Right lobe of liver (tissue), 6 donors: ENCODE data around the gene CPNE6. TPM values are rescaled to one million over a fixed set of nuclear protein-coding genes. Genes with fewer than 3 reads are reported as not detected.

Source experiments
- ATAC-seq, 4 donors: fragments of 200-7000 bp; cut with Tn5 transposase; one replicate each; pipeline ENCODE4 v1.9.1; 2020; ENCODE audit warnings: mild to moderate bottlenecking in 4 of 4, moderate library complexity in 4 of 4
- DNase-seq, 3 donors: peaks; one replicate each; pipeline ENCODE4 v3.0.0-alpha.2; 2020
- H3K27ac ChIP-seq, 3 donors: fragments of 200-600 bp; one replicate each; pipeline ENCODE4 v1.8.0; 2022
- H3K27me3 ChIP-seq, 2 donors: fragments of 200-600 bp; one replicate each; pipeline ENCODE4 v1.8.0; 2022
- H3K36me3 ChIP-seq, 4 donors: fragments of 200-600 bp; sonication (generic) in 1 of 4; one replicate each; pipeline versions ENCODE4 v1.5.1 to v1.8.0; 2017 to 2022; ENCODE audit warnings: control low read depth in 1 of 4
- H3K4me1 ChIP-seq, 4 donors: fragments of 200-600 bp; sonication (generic) in 1 of 4; one replicate each; pipeline versions ENCODE4 v1.5.1 to v1.8.0; 2017 to 2022; ENCODE audit warnings: control low read depth in 1 of 4
- H3K4me3 ChIP-seq, 3 donors: fragments of 200-600 bp; one replicate each; pipeline ENCODE4 v1.8.0; 2022
- H3K9me3 ChIP-seq, 4 donors: fragments of 200-600 bp; sonication (generic) in 1 of 4; one replicate each; pipeline versions ENCODE4 v1.5.1 to v1.8.0; 2017 to 2022; ENCODE audit warnings: control low read depth in 1 of 4
- CTCF ChIP-seq, 4 donors: fragments of 200-600 bp in 3 of 4; fragments of 450-650 bp in 1 of 4; IDR thresholded peaks; one replicate each; pipeline versions ENCODE4 v1.5.1 to v1.8.0; 2016 to 2022; ENCODE audit warnings: antibody characterized with exemption in 4 of 4, mild to moderate bottlenecking in 2 of 4
- POLR2A ChIP-seq: fragments of 450-650 bp; IDR thresholded peaks from one replicate; pipeline ENCODE4 v1.6.1; 2017; ENCODE audit warnings: antibody characterized with exemption, mild to moderate bottlenecking
- WGBS: methylation state at CpG from one replicate; pipeline ENCODE4 v1.1.6; 2018; ENCODE audit warnings: low coverage, low lambda C conversion rate; ENCODE audit not compliant: insufficient coverage; ENCODE audit errors: missing lambda C conversion rate; 5-methylcytosine and 5-hydroxymethylcytosine counted together
- intact Hi-C, 2 donors: fragments of 100-400 bp; cut with DNase I; formaldehyde crosslinking; loops; one replicate each; pipeline versions ENCODE4 v1.11.2 to v1.14.1; 2022
- total RNA-seq, 6 experiments: library from RNA; depleted of rRNA in 2 of 6; stranded (reverse); fragments of >200 nt in 2 of 6; fragmentation: NEBNext Ultra II Directional in 3 of 6; extraction: Animal tissue kit (Norgen Biotek cat#: 25700) in 3 of 6; gene quantifications; one replicate each; pipeline versions ENCODE4 v1.1.0 to v1.2.4, GENCODE V29; 2016 to 2023
- donor health status: DM: no; HTN: yes; CAD: no.
- donor health status: DM: no; HTN: no; CAD: no.
- donor health status: DM: no; HTN: no; CAD: no.
- donor health status: DM: no; HTN: yes; CAD: no.
- donor health status: DM: no; HTN: yes; CAD: no.

Gene CPNE6
- total RNA-seq, 6 experiments from 2014 or later, result 0.09 to 0.40 (median 0.18) TPM; not detected in 2

GRCh38 chr14:24079491-24080141 lies 8.3 kb downstream of the CPNE6 start:
- intact Hi-C loops, result no loop called here
- H3K4me3 ChIP-seq, result no peak overlapping the region
- H3K27me3 ChIP-seq, result no peaks in the 10 kb centered on the region
- no peaks in the 10 kb centered on the region for H3K36me3 ChIP-seq
- H3K4me1 ChIP-seq, result peaks cover 0 to 23% (median 12%) of the 10 kb centered on the region in 4 donors
- WGBS, result 88% methylated on average over 3 of the region's 9 CpGs
- H3K9me3 ChIP-seq, result no peaks in the 10 kb centered on the region
- TF ChIP-seq POLR2A, result no peak
- H3K27ac ChIP-seq, result no peak overlapping the region
- DNase-seq (no peak), ATAC-seq (no peak)

GRCh38 chr14:24080142-24080530 lies 8.8 kb downstream of the CPNE6 start:
- DNase-seq (no peak), ATAC-seq (no peak)
- Histone ChIP-seq H3K27me3 (no peaks in the 10 kb centered on the region), H3K9me3 (no peaks in the 10 kb centered on the region), H3K36me3 (no peaks in the 10 kb centered on the region), H3K27ac (no peak overlapping the region), H3K4me1 (peaks cover 0 to 19% (median 10%) of the 10 kb centered on the region in 4 donors), H3K4me3 (no peak overlapping the region)
- 86% methylated on average over 4 of the region's 6 CpGs for WGBS
- TF ChIP-seq POLR2A (no peak), CTCF (IDR thresholded peaks at IDR 0.05) (no peak)
- intact Hi-C loops, result no loop called here

- H3K27ac ChIP-seq, result peak overlapping the region; percentile 51 to 69 (median 60)
- H3K4me1 ChIP-seq, result peaks cover 0 to 14% (median 5%) of the 10 kb centered on the region in 4 donors
- peak overlapping the region; percentile 62 to 69 (median 64) for H3K4me3 ChIP-seq
- ATAC-seq (peak; percentile 87 to 92 (median 90)), DNase-seq (peak; percentile 76 to 89 (median 80))
- 0% methylated on average over 7 of the region's 74 CpGs for WGBS
- intact Hi-C loops, result no loop called here
- H3K9me3 ChIP-seq, result no peaks in the 10 kb centered on the region
- H3K27me3 ChIP-seq, result no peaks in the 10 kb centered on the region
- TF ChIP-seq POLR2A (peak; percentile 72), CTCF (IDR thresholded peaks at IDR 0.05) (no peak)
- no peaks in the 10 kb centered on the region for H3K36me3 ChIP-seq
These were observed 9.8 kb downstream of the CPNE6 start for GRCh38 chr14:24080888-24081738.

GRCh38 chr14:24081739-24082211 lies 10.4 kb downstream of the CPNE6 start:
- peak; percentile 12 for TF ChIP-seq POLR2A
- TF ChIP-seq CTCF (IDR thresholded peaks at IDR 0.05), result no peak
- intact Hi-C loops, result no loop called here
- H3K27ac ChIP-seq, result peak overlapping the region; percentile 51 to 69 (median 60)
- no peaks in the 10 kb centered on the region for H3K27me3 ChIP-seq
- ATAC-seq (no peak), DNase-seq (no peak)
- peaks cover 0 to 14% (median 5%) of the 10 kb centered on the region in 4 donors for H3K4me1 ChIP-seq
- no peaks in the 10 kb centered on the region for H3K9me3 ChIP-seq
- no peaks in the 10 kb centered on the region for H3K36me3 ChIP-seq
- 30% methylated on average over 13 of the region's 26 CpGs for WGBS
- H3K4me3 ChIP-seq, result peak overlapping the region; percentile 62 to 69 (median 64)
